Thyroid gland (tissue), 4 donors: ENCODE results near the gene UBE2E2. TPM values are rescaled to one million over a fixed set of nuclear protein-coding genes. Genes with fewer than 3 reads are reported as not detected.

Experiments
- DNase-seq, 2 donors: peaks; one replicate each; pipeline ENCODE4 v3.0.0-alpha.2; 2019
- H3K27ac ChIP-seq, 3 donors: fragments of 200-600 bp; sonication (generic); 1 replicate in 2 of 3; 2 replicates in 1 of 3; pipeline ENCODE4 v1.5.1; 2016 to 2019; ENCODE audit warnings: mild to moderate bottlenecking in 1 of 3, moderate library complexity in 1 of 3
- H3K27me3 ChIP-seq: fragments of 200-600 bp; sonication (generic); one replicate; pipeline ENCODE4 v1.5.1; 2019
- H3K36me3 ChIP-seq, 2 donors: fragments of 200-600 bp; sonication (generic); one replicate each; pipeline ENCODE4 v1.5.1; 2016 to 2019
- H3K4me1 ChIP-seq, 2 donors: fragments of 200-600 bp; sonication (generic); one replicate each; pipeline ENCODE4 v1.5.1; 2017 to 2019
- H3K4me3 ChIP-seq, 3 donors: fragments of 200-600 bp; sonication (generic); replicated peaks in 1 of 3; 1 replicate in 2 of 3; 2 replicates in 1 of 3; pipeline ENCODE4 v1.5.1; 2016; ENCODE audit warnings: mild to moderate bottlenecking in 1 of 3
- H3K9me3 ChIP-seq: fragments of 200-600 bp; sonication (generic); one replicate; pipeline ENCODE4 v1.5.1; 2017
- CTCF ChIP-seq, 6 experiments: fragments of 200-600 bp in 3 of 6; fragments of 450-650 bp in 3 of 6; sonication (generic) in 3 of 6; IDR thresholded peaks; one replicate each; pipeline ENCODE4 v1.5.1; 2016 to 2019; ENCODE audit warnings: antibody characterized with exemption in 6 of 6, mild to moderate bottlenecking in 2 of 6, inconsistent platforms in 1 of 6, moderate library complexity in 1 of 6
- POLR2A ChIP-seq, 2 donors: fragments of 450-650 bp; IDR thresholded peaks; one replicate each; pipeline ENCODE4 v1.6.1; 2017; ENCODE audit warnings: antibody characterized with exemption in 2 of 2, mild to moderate bottlenecking in 2 of 2, moderate library complexity in 1 of 2
- WGBS, 2 donors: methylation state at CpG; one replicate each; pipeline ENCODE4 v1.1.5; 2017; 5-methylcytosine and 5-hydroxymethylcytosine counted together
- intact Hi-C: fragments of 100-400 bp; cut with DNase I; formaldehyde crosslinking; loops from one replicate; pipeline ENCODE4 v1.15.1; 2023
- total RNA-seq, 4 donors: library from RNA; depleted of rRNA; stranded (reverse); fragments of >200 nt; gene quantifications; one replicate each; pipeline ENCODE4 v1.2.3, GENCODE V29; 2016

The UBE2E2 gene
- total RNA-seq, 4 donors from 2014 or later, result 28.5 to 46.0 (median 38.4) TPM

GRCh38 chr3:23425410-23425809 is 222.3 kb downstream of the UBE2E2 start:
- H3K4me3 ChIP-seq, result no peak overlapping the region
- H3K27ac ChIP-seq, result no peak overlapping the region
- intact Hi-C loops, result no loop called here
- WGBS, 2 donors, result 92 to 99% methylated on average over 3 of the region's 3 CpGs
- H3K36me3 ChIP-seq, result no peaks in the 10 kb centered on the region
- no peaks in the 10 kb centered on the region for H3K9me3 ChIP-seq
- DNase-seq, result no peak
- H3K4me1 ChIP-seq, result no peaks in the 10 kb centered on the region
- no peak for TF ChIP-seq POLR2A (IDR thresholded peaks at IDR 0.05)
- no peak for TF ChIP-seq CTCF (IDR thresholded peaks at IDR 0.05)
- H3K27me3 ChIP-seq, result no peaks in the 10 kb centered on the region

- H3K9me3 ChIP-seq, result no peaks in the 10 kb centered on the region
- TF ChIP-seq CTCF (IDR thresholded peaks at IDR 0.05) (no peak), POLR2A (IDR thresholded peaks at IDR 0.05) (no peak)
- 86 to 89% methylated on average over 2 of the region's 2 CpGs for WGBS, 2 donors
- no peak for DNase-seq
- intact Hi-C loops, result no loop called here
- H3K27me3 ChIP-seq, result no peaks in the 10 kb centered on the region
- no peak overlapping the region for H3K4me3 ChIP-seq
- H3K36me3 ChIP-seq, result no peaks in the 10 kb centered on the region
- no peaks in the 10 kb centered on the region for H3K4me1 ChIP-seq
- H3K27ac ChIP-seq, result no peak overlapping the region
These were observed 227.8 kb downstream of the UBE2E2 start for GRCh38 chr3:23430781-23431398.

GRCh38 chr3:23431764-23432163 is 228.6 kb downstream of the UBE2E2 start:
- Histone ChIP-seq H3K27me3 (no peaks in the 10 kb centered on the region), H3K27ac (no peak overlapping the region), H3K4me1 (no peaks in the 10 kb centered on the region), H3K36me3 (no peaks in the 10 kb centered on the region), H3K9me3 (no peaks in the 10 kb centered on the region), H3K4me3 (no peak overlapping the region)
- TF ChIP-seq CTCF (IDR thresholded peaks at IDR 0.05), result no peak
- TF ChIP-seq POLR2A (IDR thresholded peaks at IDR 0.05), result no peak
- DNase-seq, result no peak
- intact Hi-C loops, result no loop called here
- 84% methylated on average over 3 of the region's 3 CpGs for WGBS, 2 donors

- no peaks in the 10 kb centered on the region for H3K4me1 ChIP-seq
- H3K36me3 ChIP-seq, result no peaks in the 10 kb centered on the region
- DNase-seq, result no peak
- no peak overlapping the region for H3K27ac ChIP-seq
- intact Hi-C loops, result no loop called here
- TF ChIP-seq CTCF (IDR thresholded peaks at IDR 0.05), result no peak
- no peak for TF ChIP-seq POLR2A (IDR thresholded peaks at IDR 0.05)
- no peaks in the 10 kb centered on the region for H3K27me3 ChIP-seq
- no peaks in the 10 kb centered on the region for H3K9me3 ChIP-seq
- 76 to 90% methylated on average over 2 of the region's 2 CpGs for WGBS, 2 donors
- no peak overlapping the region for H3K4me3 ChIP-seq
These were observed 232.2 kb downstream of the UBE2E2 start for GRCh38 chr3:23435318-23435717.

- WGBS, 2 donors, result 95 to 100% methylated on average over 9 of the region's 9 CpGs
- intact Hi-C loops, result no loop called here
- DNase-seq, result no peak
- TF ChIP-seq CTCF (IDR thresholded peaks at IDR 0.05) (no peak), POLR2A (IDR thresholded peaks at IDR 0.05) (no peak)
- Histone ChIP-seq H3K4me1 (no peaks in the 10 kb centered on the region), H3K9me3 (no peaks in the 10 kb centered on the region), H3K36me3 (no peaks in the 10 kb centered on the region), H3K4me3 (no peak overlapping the region), H3K27me3 (no peaks in the 10 kb centered on the region), H3K27ac (no peak overlapping the region)
These were observed 232.8 kb downstream of the UBE2E2 start for GRCh38 chr3:23435904-23436303.
